ENCODE measurements around the gene FIBCD1. TPM values are rescaled to one million over a fixed set of nuclear protein-coding genes. Genes with fewer than 3 reads are reported as not detected.

FIBCD1 gene
- total RNA-seq, 4 donors from 2014 or later, result 1.4 to 1.7 TPM; not detected in 2

GRCh38 chr9:130867556-130867955 is 71.5 kb downstream of the FIBCD1 start:
- H3K36me3 ChIP-seq, result peaks cover 0 to 60% of the 10 kb centered on the region in 2 donors
- ATAC-seq, result no peak
- peaks cover 0 to 93% (median 23%) of the 10 kb centered on the region in 3 donors for H3K4me1 ChIP-seq

GRCh38 chr9:130866474-130866965 is 72.5 kb downstream of the FIBCD1 start:
- Histone ChIP-seq H3K36me3 (peaks cover 0 to 53% of the 10 kb centered on the region in 2 donors), H3K27me3 (no peaks in the 10 kb centered on the region), H3K4me3 (no peak overlapping the region), H3K27ac (peak overlapping the region in 2 of 4 donors; percentile 31 to 39), H3K4me1 (peaks cover 4 to 93% (median 32%) of the 10 kb centered on the region in 3 donors), H3K9me3 (no peaks in the 10 kb centered on the region)
- 50 to 100% methylated on average over 1 to 3 of the region's 4 CpGs for WGBS, 2 donors (ENCODE audit: low coverage in 1 of 2)
- TF ChIP-seq EP300 (IDR thresholded peaks at IDR 0.05) (no peak), POLR2A (IDR thresholded peaks at IDR 0.05) (no peak), POLR2AphosphoS5 (IDR thresholded peaks at IDR 0.05) (peak; percentile 9)
- TF ChIP-seq, protein P1, sequence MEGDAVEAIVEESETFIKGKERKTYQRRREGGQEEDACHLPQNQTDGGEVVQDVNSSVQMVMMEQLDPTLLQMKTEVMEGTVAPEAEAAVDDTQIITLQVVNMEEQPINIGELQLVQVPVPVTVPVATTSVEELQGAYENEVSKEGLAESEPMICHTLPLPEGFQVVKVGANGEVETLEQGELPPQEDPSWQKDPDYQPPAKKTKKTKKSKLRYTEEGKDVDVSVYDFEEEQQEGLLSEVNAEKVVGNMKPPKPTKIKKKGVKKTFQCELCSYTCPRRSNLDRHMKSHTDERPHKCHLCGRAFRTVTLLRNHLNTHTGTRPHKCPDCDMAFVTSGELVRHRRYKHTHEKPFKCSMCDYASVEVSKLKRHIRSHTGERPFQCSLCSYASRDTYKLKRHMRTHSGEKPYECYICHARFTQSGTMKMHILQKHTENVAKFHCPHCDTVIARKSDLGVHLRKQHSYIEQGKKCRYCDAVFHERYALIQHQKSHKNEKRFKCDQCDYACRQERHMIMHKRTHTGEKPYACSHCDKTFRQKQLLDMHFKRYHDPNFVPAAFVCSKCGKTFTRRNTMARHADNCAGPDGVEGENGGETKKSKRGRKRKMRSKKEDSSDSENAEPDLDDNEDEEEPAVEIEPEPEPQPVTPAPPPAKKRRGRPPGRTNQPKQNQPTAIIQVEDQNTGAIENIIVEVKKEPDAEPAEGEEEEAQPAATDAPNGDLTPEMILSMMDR (IDR thresholded peaks at IDR 0.05), result peak; percentile 79 to 86 (median 84)
- ATAC-seq, result peak; percentile 72

More at GRCh38 chr9:130867556-130867955, 71.5 kb downstream of the FIBCD1 start:
- H3K27ac ChIP-seq, result peak overlapping the region in 1 of 4 donors; percentile 80
- no peak overlapping the region for H3K4me3 ChIP-seq
- WGBS, 2 donors (ENCODE audit: low coverage in 1 of 2), result 69 to 90% methylated on average over 2 to 5 of the region's 9 CpGs
- no peaks in the 10 kb centered on the region for H3K9me3 ChIP-seq
- H3K27me3 ChIP-seq, result no peaks in the 10 kb centered on the region
- TF ChIP-seq, protein P1 (IDR thresholded peaks at IDR 0.05), result no peak
- TF ChIP-seq EP300 (IDR thresholded peaks at IDR 0.05) (no peak), POLR2A (IDR thresholded peaks at IDR 0.05) (no peak), POLR2AphosphoS5 (IDR thresholded peaks at IDR 0.05) (no peak)

DNA sequence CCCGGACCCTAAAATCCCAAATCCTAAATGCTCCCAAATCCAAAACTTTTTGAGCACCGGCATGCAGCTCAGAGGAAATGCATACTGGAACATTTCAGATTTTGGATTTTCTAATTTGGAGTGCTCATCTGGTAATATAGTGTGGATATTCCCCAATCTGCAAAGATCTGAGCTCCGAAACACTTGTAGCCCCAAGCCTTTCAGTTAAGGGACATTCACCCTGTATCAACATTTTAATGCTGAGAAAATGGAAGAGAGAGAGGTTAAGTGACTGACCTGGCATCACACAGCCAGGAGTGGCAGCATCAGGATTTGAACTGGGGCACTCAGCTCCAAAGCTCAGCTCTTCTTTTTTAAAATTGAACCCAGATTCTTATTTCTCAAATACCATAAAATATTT is 73.1 kb downstream of the FIBCD1 start:
- H3K4me3 ChIP-seq, result no peak overlapping the region
- WGBS, 2 donors (ENCODE audit: low coverage in 1 of 2), result 87 to 91% methylated on average over 2 to 3 of the region's 3 CpGs
- peaks cover 0 to 49% of the 10 kb centered on the region in 2 donors for H3K36me3 ChIP-seq
- H3K27me3 ChIP-seq, result no peaks in the 10 kb centered on the region
- peaks cover 8 to 93% (median 38%) of the 10 kb centered on the region in 3 donors for H3K4me1 ChIP-seq
- H3K9me3 ChIP-seq, result no peaks in the 10 kb centered on the region
- no peak for TF ChIP-seq EP300 (IDR thresholded peaks at IDR 0.05)
- TF ChIP-seq POLR2AphosphoS5 (IDR thresholded peaks at IDR 0.05), result no peak
- TF ChIP-seq, protein P1 (IDR thresholded peaks at IDR 0.05), result no peak
- H3K27ac ChIP-seq, result peak overlapping the region in 2 of 4 donors; percentile 31 to 39
- no peak for ATAC-seq

GRCh38 chr9:130864541-130864940 is 74.5 kb downstream of the FIBCD1 start:
- H3K27me3 ChIP-seq, result no peaks in the 10 kb centered on the region
- ATAC-seq, result no peak
- 54 to 75% methylated on average over 4 to 5 of the region's 6 CpGs for WGBS, 2 donors (ENCODE audit: low coverage in 1 of 2)
- no peak for TF ChIP-seq EP300 (IDR thresholded peaks at IDR 0.05)
- TF ChIP-seq, protein P1 (IDR thresholded peaks at IDR 0.05), result peak in 3 of 4 experiments; percentile 4 to 14 (median 13)
- H3K36me3 ChIP-seq, result peaks cover 0 to 52% of the 10 kb centered on the region in 2 donors
- peak overlapping the region in 2 of 4 donors; percentile 31 to 83 for H3K27ac ChIP-seq
- no peak overlapping the region for H3K4me3 ChIP-seq
- H3K4me1 ChIP-seq, result peaks cover 13 to 93% (median 36%) of the 10 kb centered on the region in 3 donors
- H3K9me3 ChIP-seq, result no peaks in the 10 kb centered on the region

DNA sequence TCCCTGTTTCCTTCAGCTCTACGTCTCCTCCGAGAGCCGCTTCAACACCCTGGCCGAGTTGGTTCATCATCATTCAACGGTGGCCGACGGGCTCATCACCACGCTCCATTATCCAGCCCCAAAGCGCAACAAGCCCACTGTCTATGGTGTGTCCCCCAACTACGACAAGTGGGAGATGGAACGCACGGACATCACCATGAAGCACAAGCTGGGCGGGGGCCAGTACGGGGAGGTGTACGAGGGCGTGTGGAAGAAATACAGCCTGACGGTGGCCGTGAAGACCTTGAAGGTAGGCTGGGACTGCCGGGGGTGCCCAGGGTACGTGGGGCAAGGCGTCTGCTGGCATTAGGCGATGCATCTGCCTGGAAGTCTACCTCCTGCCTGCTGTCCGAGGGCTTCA is 76.3 kb downstream of the FIBCD1 start:
- WGBS, 2 donors (ENCODE audit: low coverage in 1 of 2), result 65 to 81% methylated on average over 5 to 11 of the region's 23 CpGs
- TF ChIP-seq POLR2AphosphoS5 (IDR thresholded peaks at IDR 0.05), result peak; percentile 16
- no peak for TF ChIP-seq EP300 (IDR thresholded peaks at IDR 0.05)
- no peaks in the 10 kb centered on the region for H3K9me3 ChIP-seq
- no peak for ATAC-seq
- no peak overlapping the region for H3K4me3 ChIP-seq
- H3K27me3 ChIP-seq, result no peaks in the 10 kb centered on the region
- peaks cover 0 to 56% of the 10 kb centered on the region in 2 donors for H3K36me3 ChIP-seq
- H3K27ac ChIP-seq, result peak overlapping the region; percentile 7 to 84 (median 83)
- peaks cover 20 to 93% (median 40%) of the 10 kb centered on the region in 3 donors for H3K4me1 ChIP-seq
